H9 (cell line): Measurements from ENCODE around the gene SETBP1. TPM values are rescaled to one million over a fixed set of nuclear protein-coding genes. Genes with fewer than 3 reads are reported as not detected.

Experiments
- DNase-seq: peaks from one replicate; pipeline ENCODE4 v3.0.0-alpha.2; 2017
- H2AFZ ChIP-seq: one replicate; pipeline ENCODE4 v1.6.1; 2013; ENCODE audit warnings: mild to moderate bottlenecking, low read length, control low read depth, moderate library complexity
- H2AK5ac ChIP-seq: 2 replicates; pipeline ENCODE4 v1.6.1; 2013; ENCODE audit warnings: low read length, control low read depth, mixed read lengths; ENCODE audit not compliant: insufficient read length
- H2BK120ac ChIP-seq: one replicate; pipeline ENCODE4 v1.6.1; 2013; ENCODE audit warnings: low read depth, mild to moderate bottlenecking, low read length, control low read depth, inconsistent platforms; ENCODE audit not compliant: poor library complexity, severe bottlenecking
- H2BK12ac ChIP-seq: 2 replicates; pipeline ENCODE4 v1.6.1; 2013; ENCODE audit warnings: low read length, control low read depth, mixed read lengths, low read depth; ENCODE audit not compliant: insufficient read length
- H2BK15ac ChIP-seq: 2 replicates; pipeline ENCODE4 v1.6.1; 2013; ENCODE audit warnings: low read depth, low read length, control low read depth
- H2BK20ac ChIP-seq: one replicate; pipeline ENCODE4 v1.6.1; 2013; ENCODE audit warnings: low read depth, mild to moderate bottlenecking, low read length, control low read depth, inconsistent platforms; ENCODE audit not compliant: poor library complexity, severe bottlenecking
- H2BK5ac ChIP-seq: 2 replicates; pipeline ENCODE4 v1.6.1; 2013; ENCODE audit warnings: low read length, control low read depth, mixed read lengths; ENCODE audit not compliant: insufficient read length
- H3K14ac ChIP-seq: 2 replicates; pipeline ENCODE4 v1.6.1; 2013; ENCODE audit warnings: low read length, control low read depth; ENCODE audit not compliant: insufficient read depth
- H3K18ac ChIP-seq: 2 replicates; pipeline ENCODE4 v1.6.1; 2013; ENCODE audit warnings: low read depth, mild to moderate bottlenecking, mixed read lengths, low read length, control low read depth; ENCODE audit not compliant: insufficient read length
- H3K23ac ChIP-seq: 2 replicates; pipeline ENCODE4 v1.6.1; 2013; ENCODE audit warnings: low read length, control low read depth, mixed read lengths, low read depth; ENCODE audit not compliant: insufficient read length
- H3K23me2 ChIP-seq: 2 replicates; pipeline ENCODE4 v1.6.1; 2013; ENCODE audit warnings: low read depth, mild to moderate bottlenecking, mixed read lengths, low read length, control low read depth; ENCODE audit not compliant: insufficient read length, poor library complexity, severe bottlenecking
- H3K27ac ChIP-seq: 2 replicates; pipeline ENCODE4 v1.5.1; 2013; ENCODE audit warnings: low read length, control low read depth, mixed read lengths, low read depth; ENCODE audit not compliant: insufficient read length
- H3K27me3 ChIP-seq: 2 replicates; pipeline ENCODE4 v1.6.1; 2013; ENCODE audit warnings: low read length, control low read depth, inconsistent platforms; ENCODE audit not compliant: insufficient read depth
- H3K4ac ChIP-seq: 2 replicates; pipeline ENCODE4 v1.6.1; 2013; ENCODE audit warnings: low read depth, mild to moderate bottlenecking, control low read depth, inconsistent platforms, low read length, moderate library complexity
- H3K4me1 ChIP-seq: 2 replicates; pipeline ENCODE4 v1.6.1; 2013; ENCODE audit warnings: low read length, control low read depth, inconsistent platforms; ENCODE audit not compliant: insufficient read depth
- H3K4me2 ChIP-seq: 2 replicates; pipeline ENCODE4 v1.6.1; 2013; ENCODE audit warnings: low read length, control low read depth, mixed read lengths; ENCODE audit not compliant: insufficient read length, insufficient read depth
- H3K56ac ChIP-seq: 2 replicates; pipeline ENCODE4 v1.6.1; 2013; ENCODE audit warnings: low read depth, mild to moderate bottlenecking, mixed read lengths, low read length, control low read depth; ENCODE audit not compliant: insufficient read length
- H3K79me1 ChIP-seq: 2 replicates; pipeline ENCODE4 v1.6.1; 2013; ENCODE audit warnings: low read depth, mild to moderate bottlenecking, moderate library complexity, low read length, control low read depth, inconsistent platforms; ENCODE audit not compliant: insufficient read depth, poor library complexity, severe bottlenecking
- H3K79me2 ChIP-seq: 2 replicates; pipeline ENCODE4 v1.6.1; 2013; ENCODE audit warnings: low read length, control low read depth, inconsistent platforms; ENCODE audit not compliant: insufficient read depth
- H3K9ac ChIP-seq: 2 replicates; pipeline ENCODE4 v1.6.1; 2013; ENCODE audit warnings: low read length, control low read depth, mixed read lengths; ENCODE audit not compliant: insufficient read length; ENCODE audit errors: extremely low read depth
- H3K9me3 ChIP-seq: one replicate; pipeline ENCODE4 v1.6.1; 2013; ENCODE audit warnings: low read depth, low read length, inconsistent platforms; ENCODE audit not compliant: control insufficient read depth
- H3T11ph ChIP-seq: one replicate; pipeline ENCODE4 v1.6.1; 2013; ENCODE audit warnings: mild to moderate bottlenecking, low read length, control low read depth, inconsistent platforms
- H4K20me1 ChIP-seq: one replicate; pipeline ENCODE4 v1.6.1; 2013; ENCODE audit not compliant: control insufficient read depth, insufficient read length, insufficient read depth
- H4K5ac ChIP-seq: 2 replicates; pipeline ENCODE4 v1.6.1; 2013; ENCODE audit warnings: low read depth, mild to moderate bottlenecking, mixed read lengths, low read length, control low read depth; ENCODE audit not compliant: insufficient read length
- H4K8ac ChIP-seq: replicated peaks from 2 replicates; pipeline ENCODE4 v1.6.1; 2013; ENCODE audit warnings: low read length, control low read depth, mixed read lengths, low read depth; ENCODE audit not compliant: insufficient read length
- H4K91ac ChIP-seq: 2 replicates; pipeline ENCODE4 v1.6.1; 2013; ENCODE audit warnings: low read depth, mild to moderate bottlenecking, moderate library complexity, mixed read lengths, low read length, control low read depth; ENCODE audit not compliant: insufficient read length
- H3K27ac Mint-ChIP-seq, 3 experiments: 2 replicates in 2 of 3; 3 replicates in 1 of 3; pipeline ENCODE4 v1.8.0; 2020 to 2021; ENCODE audit warnings: mixed read lengths in 3 of 3, mild to moderate bottlenecking in 1 of 3, moderate library complexity in 1 of 3
- H3K27me3 Mint-ChIP-seq: 2 replicates; pipeline ENCODE4 v1.8.0; 2021; ENCODE audit warnings: low read depth, mild to moderate bottlenecking, moderate library complexity, mixed read lengths
- H3K36me3 Mint-ChIP-seq, 3 experiments: 2 replicates in 2 of 3; 3 replicates in 1 of 3; pipeline ENCODE4 v1.8.0; 2020 to 2021; ENCODE audit warnings: low read depth in 3 of 3, mixed read lengths in 3 of 3; ENCODE audit not compliant: insufficient read depth in 1 of 3
- H3K4me1 Mint-ChIP-seq, 2 experiments: 2 replicates each; pipeline ENCODE4 v1.8.0; 2020; ENCODE audit warnings: mixed read lengths in 2 of 2
- H3K4me3 Mint-ChIP-seq, 2 experiments: 2 replicates in 1 of 2; 3 replicates in 1 of 2; pipeline ENCODE4 v1.8.0; 2020 to 2021; ENCODE audit warnings: mild to moderate bottlenecking in 2 of 2, mixed read lengths in 2 of 2, moderate library complexity in 1 of 2
- H3K9me3 Mint-ChIP-seq, 2 experiments: 2 replicates in 1 of 2; 3 replicates in 1 of 2; pipeline ENCODE4 v1.8.0; 2020; ENCODE audit warnings: mild to moderate bottlenecking in 2 of 2, mixed read lengths in 2 of 2, moderate library complexity in 1 of 2
- WGBS: extraction: QIAGEN DNeasy Blood & Tissue Kit; methylation state at CpG from one replicate; pipeline ENCODE4 v1.1.7; 2013; ENCODE audit warnings: missing lambda C conversion rate, low lambda C conversion rate, mixed read lengths; ENCODE audit not compliant: insufficient read length; ENCODE audit errors: extremely low coverage; 5-methylcytosine and 5-hydroxymethylcytosine counted together
- total RNA-seq: library from RNA; stranded (reverse); gene quantifications from 2 replicates; pipeline ENCODE4 v1.2.1, GENCODE V29; 2021
- TF ChIP-seq, protein P1 (sequence below): fragments of 200-600 bp; sonication (generic); conservative IDR thresholded peaks from 3 replicates; pipeline ENCODE4 v1.8.0; 2021; ENCODE audit warnings: antibody characterized with exemption, mild to moderate bottlenecking

The SETBP1 gene
- total RNA-seq, 1 experiment from 2014 or later, result 4.6 TPM

DNA sequence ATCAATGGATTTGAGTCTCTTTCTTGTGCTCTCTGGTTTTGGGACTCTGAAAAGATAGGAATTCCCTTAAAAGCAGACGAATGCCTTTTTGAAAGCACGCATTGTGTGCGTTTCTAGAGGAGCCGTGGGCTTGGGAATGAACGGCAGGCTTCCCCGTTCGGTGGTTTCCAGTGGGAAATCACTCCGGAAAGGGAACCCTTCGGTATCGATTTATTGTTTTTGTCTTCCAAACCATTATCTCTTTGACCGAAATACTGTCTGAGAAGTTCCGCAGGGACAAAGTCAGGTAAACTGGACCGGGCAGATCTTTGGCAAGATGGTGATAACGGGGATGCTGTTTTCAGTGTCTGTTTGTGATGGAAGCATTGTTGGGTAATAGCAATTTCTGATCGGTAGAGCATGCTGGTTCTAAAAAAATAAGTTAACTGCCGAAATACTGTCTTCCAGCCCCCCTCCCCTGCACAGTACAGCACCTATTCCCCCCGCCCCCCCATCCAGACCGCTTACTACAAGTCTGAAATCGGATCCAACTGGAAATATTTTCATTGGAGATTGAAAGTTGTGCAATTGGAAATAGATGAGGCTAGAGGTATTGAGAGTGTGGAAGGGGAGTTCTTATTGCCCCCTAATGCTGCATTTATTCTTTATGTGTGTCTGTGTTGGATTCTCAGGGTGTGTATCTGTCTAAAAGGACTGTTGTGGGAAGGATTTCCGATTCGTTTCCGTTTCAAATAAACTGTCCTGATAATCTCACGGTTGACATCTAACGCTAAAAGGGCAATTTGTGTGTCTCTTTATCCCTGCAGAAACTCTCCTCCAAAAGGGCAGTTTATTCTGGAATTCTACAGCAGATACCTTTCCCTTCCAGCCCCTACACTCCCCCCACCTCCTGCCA lies 635 bp downstream of the SETBP1 start:
- H3K36me3 Mint-ChIP-seq, result no peaks in the 10 kb centered on the region
- no peak for DNase-seq
- Histone ChIP-seq H3K4me1 (peaks cover 4% of the 10 kb centered on the region; the same call in 1 of the 2 replicates), H4K8ac (no peak overlapping the region), H4K91ac (no peak overlapping the region), H4K5ac (no peak overlapping the region), H3K14ac (no peak overlapping the region), H2AFZ (no peak overlapping the region), H3K4ac (no peak overlapping the region), H2AK5ac (no peak overlapping the region), H2BK12ac (no peak overlapping the region), H2BK20ac (no peak overlapping the region), H3K23me2 (peaks cover 12% of the 10 kb centered on the region), H4K20me1 (no peaks in the 10 kb centered on the region), H2BK120ac (no peak overlapping the region), H3K4me2 (peak overlapping the region; percentile 82), H3K9ac (peak overlapping the region; percentile 7), H3T11ph (no peak overlapping the region), H2BK5ac (no peak overlapping the region), H3K79me1 (peaks cover 3% of the 10 kb centered on the region), H3K27ac (no peak overlapping the region), H3K9me3 (no peaks in the 10 kb centered on the region), H3K18ac (no peak overlapping the region), H3K23ac (no peak overlapping the region), H2BK15ac (no peak overlapping the region), H3K56ac (no peak overlapping the region), H3K79me2 (no peaks in the 10 kb centered on the region), H3K27me3 (peaks cover 9% of the 10 kb centered on the region; the same call in 1 of the 2 replicates)
- TF ChIP-seq, protein P1, sequence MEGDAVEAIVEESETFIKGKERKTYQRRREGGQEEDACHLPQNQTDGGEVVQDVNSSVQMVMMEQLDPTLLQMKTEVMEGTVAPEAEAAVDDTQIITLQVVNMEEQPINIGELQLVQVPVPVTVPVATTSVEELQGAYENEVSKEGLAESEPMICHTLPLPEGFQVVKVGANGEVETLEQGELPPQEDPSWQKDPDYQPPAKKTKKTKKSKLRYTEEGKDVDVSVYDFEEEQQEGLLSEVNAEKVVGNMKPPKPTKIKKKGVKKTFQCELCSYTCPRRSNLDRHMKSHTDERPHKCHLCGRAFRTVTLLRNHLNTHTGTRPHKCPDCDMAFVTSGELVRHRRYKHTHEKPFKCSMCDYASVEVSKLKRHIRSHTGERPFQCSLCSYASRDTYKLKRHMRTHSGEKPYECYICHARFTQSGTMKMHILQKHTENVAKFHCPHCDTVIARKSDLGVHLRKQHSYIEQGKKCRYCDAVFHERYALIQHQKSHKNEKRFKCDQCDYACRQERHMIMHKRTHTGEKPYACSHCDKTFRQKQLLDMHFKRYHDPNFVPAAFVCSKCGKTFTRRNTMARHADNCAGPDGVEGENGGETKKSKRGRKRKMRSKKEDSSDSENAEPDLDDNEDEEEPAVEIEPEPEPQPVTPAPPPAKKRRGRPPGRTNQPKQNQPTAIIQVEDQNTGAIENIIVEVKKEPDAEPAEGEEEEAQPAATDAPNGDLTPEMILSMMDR, result no peak
- no peak overlapping the region for H3K4me3 Mint-ChIP-seq
- WGBS, result no CpG with 5 or more reads among the region's 24 CpGs
- H3K4me1 Mint-ChIP-seq, result peaks cover 8% of the 10 kb centered on the region in 2 experiments; a peak in 2 of 4 replicates
- H3K27ac Mint-ChIP-seq, result no peak overlapping the region
- H3K27me3 Mint-ChIP-seq, result peaks cover 16% of the 10 kb centered on the region
- no peaks in the 10 kb centered on the region for H3K9me3 Mint-ChIP-seq
